Airway epithelial cell (primary cell): ENCODE measurements around the gene MARCKSL1. TPM values are rescaled to one million over a fixed set of nuclear protein-coding genes. Genes with fewer than 3 reads are reported as not detected.

ENCODE experiments used
- total RNA-seq: library from RNA; depleted of rRNA; stranded (reverse); fragments of >200 nt; gene quantifications from 2 replicates; pipeline ENCODE4 v1.2.3, GENCODE V29; 2015

The MARCKSL1 gene, protein sequence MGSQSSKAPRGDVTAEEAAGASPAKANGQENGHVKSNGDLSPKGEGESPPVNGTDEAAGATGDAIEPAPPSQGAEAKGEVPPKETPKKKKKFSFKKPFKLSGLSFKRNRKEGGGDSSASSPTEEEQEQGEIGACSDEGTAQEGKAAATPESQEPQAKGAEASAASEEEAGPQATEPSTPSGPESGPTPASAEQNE
- 59.5 and 75.3 TPM in 2 replicates for total RNA-seq

DNA sequence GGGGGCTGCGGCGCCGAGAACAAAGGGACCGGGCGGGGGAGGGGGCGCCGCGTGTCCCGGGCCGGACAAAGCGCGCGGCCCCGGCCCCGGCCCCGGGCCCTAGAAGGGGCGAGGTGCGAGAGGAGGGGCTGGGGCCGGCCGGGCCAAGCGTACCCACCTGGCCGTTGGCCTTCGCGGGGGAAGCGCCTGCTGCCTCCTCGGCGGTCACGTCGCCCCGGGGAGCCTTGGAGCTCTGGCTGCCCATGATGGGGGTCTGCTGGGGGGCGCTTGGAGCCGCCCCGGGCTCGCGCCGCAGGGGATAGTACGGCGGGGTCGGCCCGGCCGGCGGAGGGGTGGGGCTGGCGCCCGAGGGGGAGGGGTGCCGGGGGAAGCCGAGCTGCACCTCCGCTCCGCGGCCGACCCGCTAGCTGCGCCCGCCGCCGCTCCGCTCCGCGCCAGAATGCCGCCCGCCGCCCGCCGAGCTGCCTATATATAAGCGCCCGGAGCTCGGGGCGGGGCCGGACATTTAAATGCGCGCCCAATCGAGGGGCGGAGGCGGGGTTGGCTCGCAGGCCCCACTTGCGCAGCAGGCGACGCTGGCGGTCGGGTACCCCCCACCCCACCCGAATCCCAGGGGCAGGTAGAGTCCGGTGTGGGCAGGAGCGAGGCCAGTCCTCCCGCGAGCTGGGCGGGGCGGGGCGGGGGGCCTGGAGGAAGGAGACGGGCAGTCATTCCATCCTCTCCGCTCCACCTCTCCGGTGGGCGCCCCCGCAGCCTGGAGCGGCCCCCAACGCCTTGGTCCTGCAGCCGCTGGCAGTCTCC lies at the start of gene MARCKSL1:
TSS of gene MARCKSL1 (minus strand) at position 444 of the 801 bp plus-strand sequence. CDS start at position 244, 200 bp downstream.

DNA sequence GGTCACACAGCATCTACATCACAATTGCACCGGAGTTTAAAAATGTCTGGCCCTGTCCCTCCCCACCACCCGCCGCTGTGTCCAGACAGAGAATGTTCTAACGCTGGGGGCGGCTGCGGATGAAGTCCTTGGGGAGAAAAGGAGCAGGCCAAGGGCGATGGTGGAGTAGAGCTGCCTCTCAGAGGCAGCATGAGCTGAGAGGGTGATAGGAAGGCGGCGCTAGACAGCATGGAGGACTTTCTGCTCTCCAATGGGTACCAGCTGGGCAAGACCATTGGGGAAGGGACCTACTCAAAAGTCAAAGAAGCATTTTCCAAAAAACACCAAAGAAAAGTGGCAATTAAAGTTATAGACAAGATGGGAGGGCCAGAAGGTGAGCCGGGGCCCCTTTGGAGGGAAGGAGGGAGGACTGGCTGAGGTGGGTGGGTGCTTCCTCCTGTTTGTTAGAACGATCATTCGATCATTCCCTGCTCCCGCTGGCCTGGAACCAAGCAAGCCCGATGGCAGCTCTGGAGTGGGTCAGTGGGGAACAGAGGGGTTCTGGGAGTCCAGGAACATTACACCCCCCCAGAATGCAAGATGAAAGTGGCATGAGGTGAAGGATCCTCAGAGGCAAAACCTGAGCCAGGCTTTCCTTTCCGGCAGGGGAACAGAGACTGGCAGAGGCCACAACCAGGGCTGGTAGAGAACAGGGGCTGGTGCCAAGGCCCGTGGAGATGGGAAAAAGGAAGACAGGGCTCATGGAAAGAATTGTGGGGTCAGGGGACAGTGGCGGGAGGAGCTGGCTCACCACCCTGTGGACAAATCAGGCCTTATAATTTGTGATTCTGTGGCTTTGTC lies 26.7 kb upstream of the MARCKSL1 start, which contains the start of the genes FAM229A and TSSK3:
TSS of gene FAM229A (minus strand) at position 12 of the 840 bp plus-strand sequence. CDS start 394 bp downstream, outside the sequence.
TSS of gene TSSK3 (plus strand) at position 66 of the 840 bp plus-strand sequence. CDS start at position 229, 163 bp downstream.

DNA sequence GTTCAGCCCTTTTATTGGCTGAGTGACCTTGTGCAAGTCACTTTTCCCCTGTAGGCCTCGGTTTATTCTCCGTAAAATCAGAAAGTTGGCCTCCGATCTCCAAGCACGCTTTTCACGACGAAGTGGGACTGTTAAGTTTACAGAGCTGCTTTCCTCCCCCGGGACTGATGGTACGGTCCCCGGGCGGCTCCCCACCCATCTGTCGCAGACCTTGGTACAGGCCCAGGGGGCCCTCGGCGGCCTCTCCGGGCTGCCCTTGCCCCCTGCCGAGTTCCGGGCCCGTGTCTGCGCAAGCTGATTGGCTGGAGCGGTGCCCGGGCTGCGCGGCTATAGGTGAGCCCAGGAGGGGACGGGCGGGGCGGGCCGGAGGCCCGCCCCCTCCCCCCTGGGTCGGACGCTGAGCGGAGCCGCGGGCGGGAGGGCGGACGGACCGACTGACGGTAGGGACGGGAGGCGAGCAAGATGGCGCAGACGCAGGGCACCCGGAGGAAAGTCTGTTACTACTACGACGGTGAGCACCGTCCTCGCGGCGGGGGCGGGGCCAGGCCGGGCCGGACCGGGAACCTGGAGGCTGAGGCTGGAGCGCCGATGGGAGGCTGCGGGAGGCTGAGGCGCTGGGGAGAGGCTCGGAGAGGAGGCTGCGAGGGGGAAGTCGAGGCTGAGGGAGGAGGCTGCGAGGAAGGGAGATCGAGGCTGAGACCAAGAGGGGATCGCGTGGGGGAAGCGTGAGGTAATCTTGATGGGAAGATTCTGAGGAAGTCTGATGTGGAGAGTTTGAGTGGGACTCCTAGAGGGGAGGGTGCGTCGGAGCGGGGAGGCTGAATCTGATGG lies 44.1 kb downstream of the MARCKSL1 start, which contains the start of gene HDAC1:
TSS of gene HDAC1 (plus strand) at position 376 of the 831 bp plus-strand sequence. CDS start at position 463, 87 bp downstream.

Other genes with a start within 250 kb of the MARCKSL1 start
- gene KPNA6, start 228.2 kb downstream of the MARCKSL1 start, total RNA-seq, result 37.4 and 50.5 TPM in 2 replicates
- 29.5 and 39.8 TPM in 2 replicates for gene TXLNA, start 156.6 kb downstream of the MARCKSL1 start, total RNA-seq
- 19.6 and 19.9 TPM in 2 replicates for gene CCDC28B, start 135.6 kb downstream of the MARCKSL1 start, total RNA-seq
- 1.9 and 3.5 TPM in 2 replicates for gene IQCC, start 130.6 kb downstream of the MARCKSL1 start, total RNA-seq
- not detected in 2 replicates for gene DCDC2B, start 127.1 kb downstream of the MARCKSL1 start, total RNA-seq
- gene TMEM234, start 113.9 kb downstream of the MARCKSL1 start, total RNA-seq, result 14.5 and 15.7 TPM in 2 replicates
- 355 and 383 TPM in 2 replicates for gene EIF3I, start 113.8 kb downstream of the MARCKSL1 start, total RNA-seq
- gene FAM167B, start 89.0 kb downstream of the MARCKSL1 start, total RNA-seq, result not detected in 2 replicates
- 0.37 and 2.5 TPM in 2 replicates for gene LCK, start 85.0 kb downstream of the MARCKSL1 start, total RNA-seq
- gene HDAC1, start 44.1 kb downstream of the MARCKSL1 start, total RNA-seq, result 94.7 and 102 TPM in 2 replicates
- gene FAM229A, start 26.3 kb upstream of the MARCKSL1 start, total RNA-seq, result 0.78 and 1.3 TPM in 2 replicates
- 0.21 TPM in 1 of 2 replicates, not detected in the other for gene TSSK3, start 26.3 kb upstream of the MARCKSL1 start, total RNA-seq
- gene BSDC1, start 58.2 kb upstream of the MARCKSL1 start, total RNA-seq, result 41.3 and 45.7 TPM in 2 replicates
- under 0.01 TPM in 1 of 2 replicates, not detected in the other for gene ZBTB8B, start 128.8 kb upstream of the MARCKSL1 start, total RNA-seq
- 3.8 and 5.3 TPM in 2 replicates for gene ZBTB8A, start 203.2 kb upstream of the MARCKSL1 start, total RNA-seq